Measurements from ENCODE around the gene HMGN2. TPM values are rescaled to one million over a fixed set of nuclear protein-coding genes. Genes with fewer than 3 reads are reported as not detected.
A peak's percentile ranks its signal among the peaks of the same experiment; 100 is the strongest.

The HMGN2 gene
- total RNA-seq, 1 experiment from 2014 or later, result 421 TPM

DNA sequence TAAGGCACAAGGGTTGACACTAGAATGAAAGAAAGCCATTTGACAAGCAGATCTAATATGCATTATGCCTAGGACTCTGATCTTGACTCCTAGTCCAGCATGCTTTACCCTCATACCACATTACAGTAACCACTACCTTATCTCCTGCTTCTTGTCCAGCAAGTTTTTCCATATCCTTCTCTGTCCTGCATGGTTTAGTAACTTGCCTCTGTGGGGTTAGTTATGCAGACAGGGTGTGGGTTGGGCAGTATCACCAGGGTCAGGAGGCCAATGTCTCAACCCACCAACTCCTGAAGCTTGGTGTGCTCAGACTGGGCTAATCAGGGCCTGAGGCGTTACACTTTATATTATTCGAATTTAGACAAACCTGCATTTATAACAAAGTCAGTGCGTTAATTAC lies 21.3 kb upstream of the HMGN2 start:
- TF ChIP-seq CTCF (IDR thresholded peaks at IDR 0.05; ENCODE audit: insufficient read depth in 1 of 2, low read depth in 1 of 2, low read length in 1 of 2, severe bottlenecking in 1 of 2, unreplicated experiment in 1 of 2), result no peak
- no peaks in the 10 kb centered on the region for H3K27me3 ChIP-seq (replicated peaks; ENCODE audit: control insufficient read depth, insufficient read depth, low read length)
- Mint-ChIP-seq H3K27ac (ENCODE audit: unreplicated experiment) (peak overlapping the region; percentile 58), H3K4me3 (ENCODE audit: unreplicated experiment) (no peak overlapping the region), H3K27me3 (ENCODE audit: insufficient read depth, unreplicated experiment) (no peaks in the 10 kb centered on the region), H3K9me3 (ENCODE audit: unreplicated experiment) (no peaks in the 10 kb centered on the region), H3K36me3 (ENCODE audit: insufficient read depth, unreplicated experiment) (peaks cover 20% of the 10 kb centered on the region), H3K4me1 (ENCODE audit: low read depth, unreplicated experiment) (peaks cover 9% of the 10 kb centered on the region)
- ChIA-PET POLR2A (interaction anchor here (0.5 to 0.6 kb wide), 2 partner anchors 11 to 51 kb away, joined by 3 to 4 read pairs; no protein-coding TSS in a partner anchor), CTCF (no interaction called here)
- H3K9me3 ChIP-seq, result no peaks in the 10 kb centered on the region
- no TSS peak for BruUV-seq (replicated peaks)
- DNase-seq, result peak; percentile 55 to 64
- intact Hi-C loops (cut with micrococcal nuclease; ENCODE audit: unreplicated experiment), result no loop called here
- H3K36me3 ChIP-seq (ENCODE audit: control insufficient read depth, insufficient read depth, low read length), result no peaks in the 10 kb centered on the region
- H3K4me3 ChIP-seq (ENCODE audit: low read depth, low read length), result no peak overlapping the region
- H3K4me1 ChIP-seq, result peaks cover 18% of the 10 kb centered on the region; the same call in 1 of the 2 replicates

GRCh38 chr1:26452459-26453183 lies 19.6 kb upstream of the HMGN2 start:
- DNase-seq, result no peak
- Mint-ChIP-seq H3K4me3 (ENCODE audit: unreplicated experiment) (no peak overlapping the region), H3K27ac (ENCODE audit: unreplicated experiment) (no peak overlapping the region), H3K9me3 (ENCODE audit: unreplicated experiment) (no peaks in the 10 kb centered on the region), H3K27me3 (ENCODE audit: insufficient read depth, unreplicated experiment) (no peaks in the 10 kb centered on the region), H3K4me1 (ENCODE audit: low read depth, unreplicated experiment) (peaks cover 9% of the 10 kb centered on the region), H3K36me3 (ENCODE audit: insufficient read depth, unreplicated experiment) (peaks cover 19% of the 10 kb centered on the region)
- H3K27me3 ChIP-seq (replicated peaks; ENCODE audit: control insufficient read depth, insufficient read depth, low read length), result no peaks in the 10 kb centered on the region
- BruUV-seq (replicated peaks), result no TSS peak
- peaks cover 18% of the 10 kb centered on the region; the same call in 1 of the 2 replicates for H3K4me1 ChIP-seq
- ChIA-PET CTCF (no interaction called here), POLR2A (no interaction called here)
- H3K9me3 ChIP-seq, result no peaks in the 10 kb centered on the region
- no peak overlapping the region for H3K4me3 ChIP-seq (ENCODE audit: low read depth, low read length)
- TF ChIP-seq CTCF (IDR thresholded peaks at IDR 0.05; ENCODE audit: insufficient read depth in 1 of 2, low read depth in 1 of 2, low read length in 1 of 2, severe bottlenecking in 1 of 2, unreplicated experiment in 1 of 2), result no peak
- intact Hi-C loops (cut with micrococcal nuclease; ENCODE audit: unreplicated experiment), result no loop called here
- no peaks in the 10 kb centered on the region for H3K36me3 ChIP-seq (ENCODE audit: control insufficient read depth, insufficient read depth, low read length)

DNA sequence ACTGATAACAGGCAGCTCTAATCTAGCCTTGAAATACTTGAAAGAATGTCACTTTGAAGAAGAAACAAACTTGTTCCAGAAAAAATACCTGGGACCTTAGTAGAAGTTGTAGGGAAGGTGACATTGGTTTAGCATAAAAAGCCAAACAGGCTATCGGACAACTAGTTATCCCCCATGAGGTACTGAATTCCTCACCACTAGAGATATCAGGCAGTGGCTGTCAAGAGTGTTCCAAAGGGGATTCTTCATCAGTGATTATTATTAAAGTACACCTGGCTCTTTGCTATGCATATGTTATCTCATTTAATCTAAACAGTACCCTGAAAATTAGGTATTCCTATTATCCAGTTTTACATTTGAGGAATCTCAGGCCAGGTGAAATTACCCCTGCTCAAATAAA lies 13.1 kb upstream of the HMGN2 start:
- Mint-ChIP-seq H3K27ac (ENCODE audit: unreplicated experiment) (no peak overlapping the region), H3K27me3 (ENCODE audit: insufficient read depth, unreplicated experiment) (no peaks in the 10 kb centered on the region), H3K4me1 (ENCODE audit: low read depth, unreplicated experiment) (no peaks in the 10 kb centered on the region), H3K9me3 (ENCODE audit: unreplicated experiment) (no peaks in the 10 kb centered on the region), H3K4me3 (ENCODE audit: unreplicated experiment) (no peak overlapping the region), H3K36me3 (ENCODE audit: insufficient read depth, unreplicated experiment) (peaks cover 44% of the 10 kb centered on the region)
- Histone ChIP-seq H3K4me3 (ENCODE audit: low read depth, low read length) (no peak overlapping the region), H3K9me3 (no peaks in the 10 kb centered on the region), H3K4me1 (no peaks in the 10 kb centered on the region), H3K36me3 (ENCODE audit: control insufficient read depth, insufficient read depth, low read length) (no peaks in the 10 kb centered on the region), H3K27me3 (replicated peaks; ENCODE audit: control insufficient read depth, insufficient read depth, low read length) (no peaks in the 10 kb centered on the region)
- intact Hi-C loops (cut with micrococcal nuclease; ENCODE audit: unreplicated experiment), result no loop called here
- no peak for DNase-seq
- ChIA-PET POLR2A (no interaction called here), CTCF (no interaction called here)
- no TSS peak for BruUV-seq (replicated peaks)
- no peak for TF ChIP-seq CTCF (IDR thresholded peaks at IDR 0.05; ENCODE audit: insufficient read depth in 1 of 2, low read depth in 1 of 2, low read length in 1 of 2, severe bottlenecking in 1 of 2, unreplicated experiment in 1 of 2)

Measured in Caco-2 (cell line).